ENCODE measurements around the gene KDR. TPM values are rescaled to one million over a fixed set of nuclear protein-coding genes. Genes with fewer than 3 reads are reported as not detected.

KDR gene
- total RNA-seq, 4 donors from 2014 or later: 39.5 to 104 (median 61.7) TPM

GRCh38 chr4:55087009-55087912 is 38.1 kb downstream of the KDR start:
- Histone ChIP-seq H3K36me3 (peaks cover 3 to 83% (median 37%) of the 10 kb centered on the region in 4 donors), H3K4me3 (no peak overlapping the region), H3K27me3 (no peaks in the 10 kb centered on the region), H3K9me3 (no peaks in the 10 kb centered on the region), H3K27ac (replicated peaks in 1 of 4) (no peak overlapping the region), H3K4me1 (peaks cover 15 to 22% (median 22%) of the 10 kb centered on the region in 4 donors)
- TF ChIP-seq POLR2AphosphoS5 (IDR thresholded peaks at IDR 0.05) (no peak), EP300 (IDR thresholded peaks at IDR 0.05) (no peak), CTCF (IDR thresholded peaks at IDR 0.05) (no peak), POLR2A (IDR thresholded peaks at IDR 0.05; ENCODE audit: low read depth) (no peak)
- peak; percentile 42 for DNase-seq (ENCODE audit: extremely low spot score)
- intact Hi-C loops (cut with DNase I): no loop called here
- WGBS: 34% methylated on average over 8 of the region's 8 CpGs

- intact Hi-C loops (cut with DNase I): no loop called here
- H3K27me3 ChIP-seq: no peaks in the 10 kb centered on the region
- 60% methylated on average over 6 of the region's 6 CpGs for WGBS
- TF ChIP-seq EP300 (IDR thresholded peaks at IDR 0.05) (no peak), CTCF (IDR thresholded peaks at IDR 0.05) (no peak), POLR2A (IDR thresholded peaks at IDR 0.05; ENCODE audit: low read depth) (no peak), POLR2AphosphoS5 (IDR thresholded peaks at IDR 0.05) (no peak)
- DNase-seq (ENCODE audit: extremely low spot score): peak; percentile 26
- no peak overlapping the region for H3K27ac ChIP-seq (replicated peaks in 1 of 4)
- peaks cover 3 to 88% (median 37%) of the 10 kb centered on the region in 4 donors for H3K36me3 ChIP-seq
- H3K9me3 ChIP-seq: no peaks in the 10 kb centered on the region
- H3K4me1 ChIP-seq: peaks cover 8 to 22% (median 16%) of the 10 kb centered on the region in 4 donors
- no peak overlapping the region for H3K4me3 ChIP-seq
Observed at GRCh38 chr4:55086578-55086977, 38.8 kb downstream of the KDR start.

- Histone ChIP-seq H3K27ac (replicated peaks in 1 of 4) (no peak overlapping the region), H3K27me3 (no peaks in the 10 kb centered on the region), H3K4me3 (no peak overlapping the region), H3K9me3 (no peaks in the 10 kb centered on the region), H3K36me3 (peaks cover 3 to 88% (median 37%) of the 10 kb centered on the region in 4 donors), H3K4me1 (peaks cover 16 to 27% (median 21%) of the 10 kb centered on the region in 4 donors)
- intact Hi-C loops (cut with DNase I): no loop called here
- TF ChIP-seq POLR2A (IDR thresholded peaks at IDR 0.05; ENCODE audit: low read depth) (no peak), CTCF (IDR thresholded peaks at IDR 0.05) (no peak), EP300 (IDR thresholded peaks at IDR 0.05) (no peak), POLR2AphosphoS5 (IDR thresholded peaks at IDR 0.05) (no peak)
- DNase-seq (ENCODE audit: extremely low spot score): peak; percentile 26
- whole genome bisulfite sequencing: 89% methylated on average over 4 of the region's 4 CpGs
Observed at GRCh38 chr4:55083735-55084134, 41.7 kb downstream of the KDR start.

GRCh38 chr4:55082756-55083155 is 42.6 kb downstream of the KDR start:
- H3K36me3 ChIP-seq: peaks cover 3 to 84% (median 33%) of the 10 kb centered on the region in 4 donors
- TF ChIP-seq EP300 (IDR thresholded peaks at IDR 0.05) (no peak), POLR2AphosphoS5 (IDR thresholded peaks at IDR 0.05) (no peak), POLR2A (IDR thresholded peaks at IDR 0.05; ENCODE audit: low read depth) (no peak), CTCF (IDR thresholded peaks at IDR 0.05) (no peak)
- H3K4me3 ChIP-seq: no peak overlapping the region
- H3K27ac ChIP-seq (replicated peaks in 1 of 4): no peak overlapping the region
- no peaks in the 10 kb centered on the region for H3K27me3 ChIP-seq
- peak; percentile 10 for DNase-seq (ENCODE audit: extremely low spot score)
- H3K9me3 ChIP-seq: no peaks in the 10 kb centered on the region
- 79% methylated on average over 2 of the region's 2 CpGs for WGBS
- intact Hi-C loops (cut with DNase I): no loop called here
- peaks cover 12 to 20% (median 16%) of the 10 kb centered on the region in 4 donors for H3K4me1 ChIP-seq

Measured in esophagus muscularis mucosa (tissue), 4 donors.